ENCODE measurements around the gene RGS19.

RGS19 gene

GRCh38 chr20:64077541-64077875, 1.8 kb downstream of the RGS19 start:
- DNase-seq (ENCODE audit: low read depth, low spot score) = no peak

GRCh38 chr20:64077094-64077493, 2.2 kb downstream of the RGS19 start:
- no peak for DNase-seq (ENCODE audit: low read depth, low spot score)

- DNase-seq (ENCODE audit: low read depth, low spot score) = no peak
Measured at GRCh38 chr20:64076061-64076997, 3.0 kb downstream of the RGS19 start.

- DNase-seq (ENCODE audit: low read depth, low spot score) = no peak
Measured at GRCh38 chr20:64075556-64075955, 3.8 kb downstream of the RGS19 start.

- no peak for DNase-seq (ENCODE audit: low read depth, low spot score)
Measured at GRCh38 chr20:64074963-64075362, 4.4 kb downstream of the RGS19 start.

- no peak for DNase-seq (ENCODE audit: low read depth, low spot score)
Measured at GRCh38 chr20:64074184-64074789, 5.0 kb downstream of the RGS19 start.

- DNase-seq (ENCODE audit: low read depth, low spot score) = no peak
Measured at GRCh38 chr20:64073476-64074183, 5.7 kb downstream of the RGS19 start.

GRCh38 chr20:64072498-64073063, 6.7 kb downstream of the RGS19 start:
- DNase-seq (ENCODE audit: low read depth, low spot score) = no peak

- DNase-seq (ENCODE audit: low read depth, low spot score) = no peak
Measured at GRCh38 chr20:64071341-64072332, 7.7 kb downstream of the RGS19 start.

- no peak for DNase-seq (ENCODE audit: low read depth, low spot score)
Measured at GRCh38 chr20:64070244-64070993, 8.9 kb downstream of the RGS19 start.

- peak; percentile 65 for DNase-seq (ENCODE audit: low read depth, low spot score)
Measured at GRCh38 chr20:64069614-64070243, 9.6 kb downstream of the RGS19 start.

GRCh38 chr20:64069209-64069613, 10.1 kb downstream of the RGS19 start:
- DNase-seq (ENCODE audit: low read depth, low spot score) = no peak

- DNase-seq (ENCODE audit: low read depth, low spot score) = no peak
Measured at GRCh38 chr20:64068386-64069208, 10.7 kb downstream of the RGS19 start.

GRCh38 chr20:64067733-64068307, 11.5 kb downstream of the RGS19 start:
- no peak for DNase-seq (ENCODE audit: low read depth, low spot score)

GRCh38 chr20:64067005-64067632, 12.2 kb downstream of the RGS19 start:
- no peak for DNase-seq (ENCODE audit: low read depth, low spot score)

GRCh38 chr20:64065974-64066343, 13.4 kb downstream of the RGS19 start:
- peak; percentile 74 for DNase-seq (ENCODE audit: low read depth, low spot score)

GRCh38 chr20:64065062-64065973, 14.0 kb downstream of the RGS19 start:
- no peak for DNase-seq (ENCODE audit: low read depth, low spot score)
